A673 (cell line): Measurements from ENCODE around the gene MUC7. TPM values are rescaled to one million over a fixed set of nuclear protein-coding genes. Genes with fewer than 3 reads are reported as not detected.
A peak's percentile ranks its signal among the peaks of the same experiment; 100 is the strongest.

Experiments used
- BruUV-seq: library from RNA; stranded (reverse); fragments of 400-500 nt; replicated peaks from 2 replicates; lab custom pipeline; 2021; lab: Mats Ljungman, UMichigan
- CTCF ChIA-PET: fragments of 300-600 bp; sonication (Branson Sonifier 250); formaldehyde crosslinking; loops from one replicate; lab custom pipeline; 2022; ENCODE audit warnings: antibody characterized with exemption; lab: Charles Lee
- POLR2A ChIA-PET: fragments of 300-600 bp; sonication (Branson Sonifier 250); formaldehyde crosslinking; loops from one replicate; lab custom pipeline; 2022; ENCODE audit warnings: antibody characterized with exemption; ENCODE audit not compliant: low non-redundant PET; lab: Charles Lee
- DNase-seq: peaks from one replicate; pipeline ENCODE4 v3.0.0-alpha.2; 2015; ENCODE audit warnings: low spot score
- H3K27ac ChIP-seq: fragments of 200-600 bp; sonication (generic); 2 replicates; pipeline ENCODE4 v1.5.1; 2016; ENCODE audit warnings: mixed run types, low read depth, mild to moderate bottlenecking, mixed read lengths, antibody characterized with exemption, low read length; ENCODE audit not compliant: poor library complexity, severe bottlenecking
- H3K27me3 ChIP-seq: fragments of 200-600 bp; sonication (generic); replicated peaks from 2 replicates; pipeline ENCODE4 v1.6.1; 2017; ENCODE audit warnings: mixed run types, low read depth, mild to moderate bottlenecking, mixed read lengths, antibody characterized with exemption, low read length; ENCODE audit not compliant: insufficient read depth, poor library complexity
- H3K36me3 ChIP-seq: fragments of 200-600 bp; sonication (generic); 2 replicates; pipeline ENCODE4 v1.6.1; 2016; ENCODE audit warnings: mixed run types, mild to moderate bottlenecking, mixed read lengths, antibody characterized with exemption, low read length; ENCODE audit not compliant: insufficient read depth, poor library complexity, severe bottlenecking
- H3K4me1 ChIP-seq: fragments of 200-600 bp; sonication (generic); 2 replicates; pipeline ENCODE4 v1.6.1; 2017; ENCODE audit warnings: mixed run types, mild to moderate bottlenecking, mixed read lengths, antibody characterized with exemption, low read length; ENCODE audit not compliant: insufficient read depth, poor library complexity, severe bottlenecking
- H3K4me3 ChIP-seq: fragments of 200-600 bp; sonication (generic); 2 replicates; pipeline ENCODE4 v1.5.1; 2016; ENCODE audit warnings: low read depth, mixed run types, mild to moderate bottlenecking, mixed read lengths, low read length; ENCODE audit not compliant: poor library complexity, severe bottlenecking
- H3K9me3 ChIP-seq: fragments of 200-600 bp; sonication (generic); 2 replicates; pipeline ENCODE4 v1.6.1; 2016; ENCODE audit warnings: mixed run types, low read depth, mild to moderate bottlenecking, mixed read lengths, antibody characterized with exemption, low read length; ENCODE audit not compliant: poor library complexity, severe bottlenecking
- EZH2 ChIP-seq: fragments of 200-600 bp; sonication (generic); IDR thresholded peaks from 2 replicates; pipeline ENCODE4 v1.6.1; 2017; ENCODE audit warnings: borderline replicate concordance, low read depth, mild to moderate bottlenecking, mixed read lengths, antibody characterized with exemption, low read length; ENCODE audit not compliant: poor library complexity, severe bottlenecking
- intact Hi-C: fragments of 100-400 bp; cut with micrococcal nuclease; formaldehyde crosslinking; loops from one replicate; pipeline ENCODE4 v1.10.0; 2022; ENCODE audit not compliant: unreplicated experiment
- total RNA-seq: library from RNA; stranded (reverse); gene quantifications from 2 replicates; pipeline ENCODE4 v1.2.3, GENCODE V29; 2021
- TF ChIP-seq, protein P1 (sequence below): fragments of 300-800, 200-600 bp; sonication (generic); conservative IDR thresholded peaks from 2 replicates; pipeline ENCODE4 v1.5.1; 2017; ENCODE audit warnings: low read depth, mild to moderate bottlenecking, antibody characterized with exemption, low read length, moderate library complexity, mixed read lengths

MUC7 gene
- total RNA-seq, 1 experiment from 2014 or later: not detected

DNA sequence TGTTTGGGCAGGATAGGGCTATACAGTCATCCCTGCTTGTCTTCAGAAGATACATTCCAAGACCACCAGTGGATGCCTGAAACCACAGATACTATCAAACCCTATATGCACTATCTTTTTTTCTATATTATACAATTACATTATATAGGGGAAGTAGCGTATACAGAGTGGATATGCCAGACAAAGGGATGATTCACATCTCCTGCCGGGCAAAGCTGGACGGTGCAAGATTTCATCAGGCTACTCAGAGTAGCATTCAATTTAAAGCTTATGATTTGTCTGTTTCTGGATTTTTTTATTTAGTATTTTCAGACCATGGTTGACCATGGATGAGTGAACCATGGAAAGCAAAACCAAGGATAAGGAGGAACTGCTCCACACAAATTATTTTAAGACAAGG lies 39.4 kb downstream of the MUC7 start:
- H3K27ac ChIP-seq: no peak overlapping the region
- intact Hi-C loops: loop anchor here (10.0 kb wide), 1 partner anchor 827 kb away; no protein-coding TSS in a partner anchor
- no peak for TF ChIP-seq EZH2
- TF ChIP-seq, protein P1, sequence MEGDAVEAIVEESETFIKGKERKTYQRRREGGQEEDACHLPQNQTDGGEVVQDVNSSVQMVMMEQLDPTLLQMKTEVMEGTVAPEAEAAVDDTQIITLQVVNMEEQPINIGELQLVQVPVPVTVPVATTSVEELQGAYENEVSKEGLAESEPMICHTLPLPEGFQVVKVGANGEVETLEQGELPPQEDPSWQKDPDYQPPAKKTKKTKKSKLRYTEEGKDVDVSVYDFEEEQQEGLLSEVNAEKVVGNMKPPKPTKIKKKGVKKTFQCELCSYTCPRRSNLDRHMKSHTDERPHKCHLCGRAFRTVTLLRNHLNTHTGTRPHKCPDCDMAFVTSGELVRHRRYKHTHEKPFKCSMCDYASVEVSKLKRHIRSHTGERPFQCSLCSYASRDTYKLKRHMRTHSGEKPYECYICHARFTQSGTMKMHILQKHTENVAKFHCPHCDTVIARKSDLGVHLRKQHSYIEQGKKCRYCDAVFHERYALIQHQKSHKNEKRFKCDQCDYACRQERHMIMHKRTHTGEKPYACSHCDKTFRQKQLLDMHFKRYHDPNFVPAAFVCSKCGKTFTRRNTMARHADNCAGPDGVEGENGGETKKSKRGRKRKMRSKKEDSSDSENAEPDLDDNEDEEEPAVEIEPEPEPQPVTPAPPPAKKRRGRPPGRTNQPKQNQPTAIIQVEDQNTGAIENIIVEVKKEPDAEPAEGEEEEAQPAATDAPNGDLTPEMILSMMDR: no peak
- POLR2A ChIA-PET: no interaction called here
- no peak overlapping the region for H3K4me3 ChIP-seq
- H3K4me1 ChIP-seq: no peaks in the 10 kb centered on the region
- no peaks in the 10 kb centered on the region for H3K27me3 ChIP-seq
- no peaks in the 10 kb centered on the region for H3K9me3 ChIP-seq
- CTCF ChIA-PET: no interaction called here
- H3K36me3 ChIP-seq: no peaks in the 10 kb centered on the region
- BruUV-seq: no TSS peak
- peak; percentile 0 for DNase-seq

DNA sequence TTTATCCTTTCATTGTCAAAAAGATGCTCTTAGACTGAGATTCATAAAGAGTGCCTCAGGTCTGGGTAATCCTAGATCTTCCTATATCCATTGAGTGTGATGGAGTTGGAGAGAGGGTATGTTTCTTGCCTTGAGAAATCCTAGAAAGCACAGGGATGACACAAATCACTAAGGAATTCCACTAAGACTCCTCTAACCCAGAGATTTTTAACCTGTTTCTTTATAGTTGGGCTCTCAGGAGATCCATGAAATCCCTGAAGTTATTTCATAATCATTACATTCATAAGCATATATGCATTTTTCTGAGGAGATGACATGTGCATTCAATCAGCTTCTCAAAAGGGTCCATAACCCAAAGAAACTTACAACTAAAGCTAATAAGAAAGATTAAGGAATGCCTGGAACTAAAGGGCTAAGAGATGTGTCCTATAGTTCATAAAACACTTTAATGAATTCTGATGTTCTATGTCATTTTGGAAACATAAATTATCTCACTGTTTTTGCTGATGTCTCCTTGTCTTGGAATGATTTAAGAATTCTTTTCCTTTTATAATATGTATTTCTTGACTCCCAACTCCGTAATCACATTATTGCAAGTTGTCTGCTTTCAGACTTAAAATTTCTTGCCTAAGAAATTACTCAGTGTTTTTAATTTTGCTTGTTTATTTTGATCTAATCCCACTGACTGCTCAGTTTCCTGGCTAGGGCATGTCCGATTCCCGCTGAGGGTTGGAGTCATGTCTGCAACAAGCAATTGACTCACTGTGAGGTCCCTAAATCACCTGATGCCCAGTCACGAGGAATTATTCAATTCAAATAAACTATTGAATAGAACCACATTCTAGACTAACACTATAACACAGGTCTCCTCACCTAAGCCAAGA lies 43.6 kb downstream of the MUC7 start:
- Histone ChIP-seq H3K4me1 (no peaks in the 10 kb centered on the region), H3K4me3 (no peak overlapping the region), H3K9me3 (no peaks in the 10 kb centered on the region), H3K27me3 (no peaks in the 10 kb centered on the region), H3K27ac (no peak overlapping the region), H3K36me3 (no peaks in the 10 kb centered on the region)
- no peak for TF ChIP-seq EZH2
- TF ChIP-seq, protein P1: no peak
- intact Hi-C loops: loop anchor here (10.0 kb wide), 1 partner anchor 831 kb away; no protein-coding TSS in a partner anchor
- no TSS peak for BruUV-seq
- CTCF ChIA-PET: no interaction called here
- DNase-seq: no peak
- POLR2A ChIA-PET: no interaction called here

DNA sequence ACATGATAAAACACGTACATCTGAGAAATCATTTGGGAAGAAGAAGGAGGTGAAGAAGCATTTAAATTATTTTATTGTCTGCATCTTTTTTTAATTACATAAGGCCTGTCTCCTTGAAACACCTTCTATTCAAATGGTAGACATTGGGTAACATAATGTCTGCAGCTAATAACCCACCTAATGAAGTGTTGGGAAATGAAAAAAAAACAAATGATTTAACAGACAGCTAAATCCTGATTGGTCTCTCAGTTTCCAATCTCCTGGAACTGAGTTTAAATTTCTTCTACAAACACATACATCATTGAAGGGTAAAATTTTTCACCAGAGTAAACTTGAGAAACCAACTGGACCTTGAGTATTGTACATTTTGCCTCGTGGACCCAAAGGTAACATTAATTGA lies 46.3 kb downstream of the MUC7 start, which contains the start of gene AMTN:
TSS of gene AMTN (plus strand) at position 301 of the 400 bp plus-strand sequence. CDS start 209 bp downstream, outside the sequence.
- intact Hi-C loops: loop anchor here (10.0 kb wide), 1 partner anchor 833 kb away; no protein-coding TSS in a partner anchor
- no peak for DNase-seq

More for the DNA sequence above, 46.3 kb downstream of the MUC7 start, which contains the start of gene AMTN:
- CTCF ChIA-PET: no interaction called here
- POLR2A ChIA-PET: no interaction called here
- Histone ChIP-seq H3K27ac (no peak within 1 kb of the TSS), H3K4me1 (no peaks in the 10 kb centered on the region), H3K27me3 (no peaks in the 10 kb centered on the region), H3K4me3 (no peak within 1 kb of the TSS), H3K36me3 (no peaks in the 10 kb centered on the region), H3K9me3 (no peaks in the 10 kb centered on the region)
- no TSS peak for BruUV-seq
- TF ChIP-seq EZH2: no peak
- TF ChIP-seq, protein P1: no peak
